BJ (cell line): ENCODE data around the gene CMTR1. TPM values are rescaled to one million over a fixed set of nuclear protein-coding genes. Genes with fewer than 3 reads are reported as not detected.
"Not testable (repeated sequence)": the region's sequence is repeated elsewhere in the genome, so short reads cannot be mapped to it uniquely, and the experiment has no call there.

ENCODE experiments used
- CTCF ChIA-PET: fragments of 350-600 bp; formaldehyde crosslinking; extraction: SDS; loops from one replicate; lab custom pipeline; 2021; ENCODE audit warnings: antibody characterized with exemption, inconsistent platforms; lab: Yijun Ruan, JAX
- POLR2A ChIA-PET: fragments of 300-600 bp; sonication (Branson Sonifier 250); formaldehyde crosslinking; extraction: SDS; loops from one replicate; lab custom pipeline; 2021; ENCODE audit warnings: antibody characterized with exemption; lab: Charles Lee
- DNase-seq: peaks from one replicate; pipeline ENCODE4 v3.0.0-alpha.2; 2011; ENCODE audit warnings: low read depth
- H3K27me3 ChIP-seq: 2 replicates; pipeline ENCODE4 v1.6.0; 2011; ENCODE audit warnings: low read length; ENCODE audit not compliant: control insufficient read depth, insufficient read depth
- H3K36me3 ChIP-seq: 2 replicates; pipeline ENCODE4 v1.5.1; 2011; ENCODE audit warnings: low read length; ENCODE audit not compliant: control insufficient read depth, insufficient read depth
- H3K4me3 ChIP-seq: 2 replicates; pipeline ENCODE4 v1.5.1; 2011; ENCODE audit warnings: low read depth, mild to moderate bottlenecking, control low read depth, low read length
- CTCF ChIP-seq: IDR thresholded peaks from 2 replicates; pipeline ENCODE4 v1.5.1; 2011; ENCODE audit warnings: low read depth, mild to moderate bottlenecking, control low read depth, inconsistent platforms, low read length, moderate library complexity; ENCODE audit not compliant: insufficient read depth
- polyA plus RNA-seq: library from polyadenylated mRNA; depleted of rRNA; stranded (reverse); fragments of >200 nt; gene quantifications from 2 replicates; pipeline ENCODE4 v1.2.3, GENCODE V29; 2011

CMTR1 gene
- polyA plus RNA-seq, 1 experiment, result 25.2 TPM

GRCh38 chr6:37499433-37500293 is 66.6 kb downstream of the CMTR1 start, which contains the start of gene CCDC167:
TSS of gene CCDC167 (minus strand) at chr6:37499893. CDS start at chr6:37499863, 30 bp downstream.
- peak within 1 kb of the TSS; percentile 56 for H3K4me3 ChIP-seq
- no peaks in the 10 kb centered on the region for H3K36me3 ChIP-seq
- POLR2A ChIA-PET, result no interaction called here
- peaks cover 4% of the 10 kb centered on the region; the same call in 1 of the 2 replicates for H3K27me3 ChIP-seq
- DNase-seq, result peak; percentile 79
- TF ChIP-seq CTCF, result no peak
- CTCF ChIA-PET, result interaction anchor here (0.6 to 0.8 kb wide), 2 partner anchors 9 to 19 kb away, joined by 4 to 5 read pairs; no protein-coding TSS in a partner anchor

- CTCF ChIA-PET, result interaction anchor here (0.6 to 0.8 kb wide), 2 partner anchors 10 to 19 kb away, joined by 4 to 5 read pairs; no protein-coding TSS in a partner anchor
- TF ChIP-seq CTCF, result no peak
- DNase-seq, result no peak
- POLR2A ChIA-PET, result no interaction called here
- Histone ChIP-seq H3K27me3 (peaks cover 7% of the 10 kb centered on the region), H3K4me3 (no peak overlapping the region; the same call in 1 of the 2 replicates), H3K36me3 (no peaks in the 10 kb centered on the region)
These were observed 67.2 kb downstream of the CMTR1 start for GRCh38 chr6:37500294-37500608.

- H3K27me3 ChIP-seq, result peaks cover 11% of the 10 kb centered on the region
- H3K36me3 ChIP-seq, H3K4me3 ChIP-seq, DNase-seq, CTCF ChIA-PET, POLR2A ChIA-PET: not testable (repeated sequence)
These were observed 67.9 kb downstream of the CMTR1 start for GRCh38 chr6:37500904-37501303.

GRCh38 chr6:37501632-37502491 is 68.8 kb downstream of the CMTR1 start:
- DNase-seq, result no peak

More at GRCh38 chr6:37501632-37502491, 68.8 kb downstream of the CMTR1 start:
- Histone ChIP-seq H3K27me3 (peaks cover 12% of the 10 kb centered on the region), H3K36me3 (no peaks in the 10 kb centered on the region), H3K4me3 (no peak overlapping the region)
- ChIA-PET POLR2A (no interaction called here), CTCF (interaction anchor here (1.1 kb wide), 1 partner anchor 34 kb away, joined by 3 read pairs; no protein-coding TSS in a partner anchor)
- TF ChIP-seq CTCF, result no peak
